ENCODE data around the gene EFHC1.

Gene EFHC1

DNA sequence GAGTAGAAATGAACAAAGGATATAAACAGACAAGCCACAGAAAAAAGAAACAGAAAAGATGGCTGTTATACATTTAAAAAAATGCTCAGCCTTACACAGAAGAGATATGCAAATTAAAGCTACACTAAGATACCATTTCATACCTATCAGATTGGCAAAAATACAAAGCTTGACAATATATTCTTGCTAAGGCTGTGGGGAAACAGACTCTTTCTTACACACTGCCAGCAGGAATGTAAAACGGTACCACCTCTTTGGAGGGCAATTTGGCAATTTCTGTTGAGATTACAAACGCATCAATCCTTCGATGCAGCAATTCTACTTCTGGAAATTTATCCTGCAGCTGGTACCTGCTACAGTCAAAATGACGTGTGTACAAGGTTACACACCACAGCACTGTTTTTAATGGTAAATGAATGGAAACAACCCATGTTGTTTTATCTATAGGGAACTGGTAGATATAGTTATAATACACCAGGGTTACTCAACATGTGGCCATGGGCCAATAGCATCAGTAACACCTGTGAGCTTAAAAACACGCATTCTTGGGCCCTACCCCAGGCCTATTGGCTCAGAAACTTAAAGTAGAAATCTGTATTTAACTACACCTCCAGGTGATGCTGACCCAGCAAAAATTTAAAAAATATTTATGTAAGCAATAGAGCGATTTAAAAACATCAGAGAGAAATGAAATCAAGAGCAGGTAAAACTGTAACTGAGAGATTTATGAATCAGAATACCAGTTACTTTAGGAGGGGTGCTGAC is 103.4 kb downstream of the EFHC1 start:
- peak; percentile 23 for DNase-seq

DNA sequence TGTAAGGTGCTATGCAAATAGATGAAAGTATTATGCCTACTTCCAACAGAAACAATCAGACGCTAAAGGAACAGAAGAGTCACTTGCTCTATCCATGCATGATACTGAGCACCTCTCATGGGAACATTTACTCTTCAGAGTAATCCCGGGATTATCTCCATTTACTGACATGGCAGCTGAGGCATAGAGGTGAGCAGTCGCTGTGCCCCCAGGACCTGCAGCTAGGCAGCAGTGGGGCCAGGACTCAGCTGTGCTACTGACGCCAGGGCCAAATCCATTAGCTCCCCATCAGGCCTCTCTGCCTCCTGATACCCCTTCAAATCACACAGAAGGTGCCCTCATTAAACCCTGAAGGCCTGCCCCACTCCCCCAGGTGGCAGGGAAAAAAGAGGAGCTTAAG is 104.8 kb downstream of the EFHC1 start:
- DNase-seq = no peak

DNA sequence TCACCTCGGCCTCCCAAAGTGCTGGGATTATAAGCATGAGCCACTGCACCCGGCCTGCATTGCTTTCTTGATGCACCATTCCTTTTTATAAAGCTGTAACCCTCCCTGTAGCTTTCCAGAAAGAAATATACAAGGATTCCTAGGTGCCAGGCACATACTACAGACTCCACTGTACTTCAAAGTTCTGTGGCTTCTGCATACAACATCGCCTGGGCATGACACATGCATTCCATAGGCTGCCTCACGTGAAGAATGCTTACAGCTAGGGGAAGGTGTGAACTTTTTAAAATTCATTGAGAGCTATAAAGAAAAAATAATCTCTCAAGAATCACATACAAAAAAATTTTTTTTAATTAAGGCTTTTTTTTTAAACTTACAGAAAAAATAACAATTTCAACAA is 106.5 kb downstream of the EFHC1 start:
- DNase-seq = no peak

DNA sequence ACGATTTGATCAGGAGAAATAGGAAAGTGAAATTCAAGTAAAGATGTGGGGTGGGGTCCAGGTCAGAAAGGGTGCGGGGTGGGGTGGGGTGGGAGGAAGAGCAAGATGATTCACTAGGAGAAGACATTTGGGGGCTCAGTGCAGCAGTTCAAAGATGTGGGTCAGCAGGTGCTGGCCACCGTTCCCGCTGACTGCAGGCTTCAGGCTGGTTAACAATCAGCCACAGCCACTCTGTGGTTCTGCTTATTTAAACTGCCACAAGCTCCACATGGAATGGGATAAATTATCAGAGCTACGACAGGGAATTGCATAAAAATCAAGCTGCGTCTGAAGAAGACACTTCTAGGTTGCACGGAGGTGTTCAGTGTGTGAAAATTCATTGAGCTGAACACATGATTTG is 107.3 kb downstream of the EFHC1 start:
- DNase-seq = no peak

DNA sequence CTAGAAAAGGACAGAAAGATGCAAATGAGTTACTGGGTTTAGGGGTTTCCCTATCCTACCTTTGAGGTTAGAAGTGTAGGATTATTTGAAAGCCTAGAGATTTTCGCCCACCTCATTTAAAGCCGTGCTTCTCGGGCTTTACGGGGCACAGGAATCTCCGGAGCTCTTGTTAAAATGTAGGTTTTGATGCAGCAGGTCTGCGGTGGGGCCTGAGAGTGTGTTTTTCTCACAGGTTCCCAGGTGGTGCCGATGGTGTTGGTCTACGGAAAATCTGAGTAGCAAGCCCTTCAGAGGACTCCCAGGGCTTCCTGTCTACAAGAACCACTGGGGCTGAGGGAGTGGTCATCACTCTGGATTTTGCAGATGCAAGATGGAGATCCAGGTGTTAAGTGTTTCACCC is 109.2 kb downstream of the EFHC1 start:
- DNase-seq = no peak

DNA sequence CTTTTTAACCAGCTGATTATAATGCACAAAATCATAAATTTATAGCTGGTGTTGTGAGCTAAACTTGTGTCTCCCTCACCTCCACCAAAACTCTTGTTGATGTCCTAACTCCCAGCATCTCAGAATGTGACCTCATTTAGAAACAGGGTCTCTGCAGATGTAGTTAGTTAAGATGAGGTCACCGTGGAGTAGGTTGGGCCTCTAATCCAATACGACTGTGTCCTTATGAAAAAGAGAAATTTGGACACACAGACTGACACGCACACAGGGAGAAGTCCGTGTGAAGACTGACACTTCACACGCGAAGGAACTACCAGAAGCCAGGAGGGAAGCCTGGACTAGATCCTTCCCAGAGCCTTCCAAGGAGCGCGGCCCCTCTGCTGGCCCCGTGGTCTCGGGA is 110.2 kb downstream of the EFHC1 start:
- DNase-seq = no peak

DNA sequence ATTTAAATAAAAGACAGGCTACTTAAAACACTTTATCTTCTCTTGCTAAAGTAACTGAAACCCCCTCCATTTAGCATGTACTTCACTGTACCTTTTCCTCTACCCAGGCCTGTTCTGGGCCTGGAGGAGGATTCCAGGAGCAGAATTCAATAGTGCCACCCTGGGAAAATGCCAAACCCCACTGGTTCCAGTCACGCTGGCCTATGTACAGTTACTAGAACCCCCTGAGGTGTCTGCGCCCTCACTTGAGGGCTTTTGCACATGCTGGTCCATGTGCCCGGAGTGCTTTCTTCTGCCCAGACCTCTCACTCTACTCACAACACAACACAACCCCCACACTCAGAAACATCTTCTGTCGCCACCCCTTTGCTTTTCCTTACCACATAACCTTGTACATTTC is 111.3 kb downstream of the EFHC1 start:
- no peak for DNase-seq

DNA sequence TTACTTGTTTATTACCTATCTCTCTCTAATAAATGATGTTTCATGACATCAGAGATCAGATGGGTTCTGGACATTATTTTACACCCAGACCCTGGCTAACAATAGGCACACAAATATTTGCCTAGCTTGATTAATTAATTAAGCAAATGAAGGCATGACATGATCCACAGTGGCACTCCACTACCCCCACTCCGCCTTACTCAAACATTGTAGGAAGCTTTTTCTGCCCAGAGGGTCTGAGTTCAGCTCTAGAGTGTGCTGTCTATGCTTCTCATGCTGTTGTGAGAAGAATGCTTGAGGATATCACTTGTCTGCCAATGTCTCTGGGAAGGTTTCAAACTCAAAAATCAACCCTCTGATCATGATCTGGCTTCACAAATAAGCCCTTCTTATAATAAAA is 111.7 kb downstream of the EFHC1 start:
- no peak for DNase-seq

DNA sequence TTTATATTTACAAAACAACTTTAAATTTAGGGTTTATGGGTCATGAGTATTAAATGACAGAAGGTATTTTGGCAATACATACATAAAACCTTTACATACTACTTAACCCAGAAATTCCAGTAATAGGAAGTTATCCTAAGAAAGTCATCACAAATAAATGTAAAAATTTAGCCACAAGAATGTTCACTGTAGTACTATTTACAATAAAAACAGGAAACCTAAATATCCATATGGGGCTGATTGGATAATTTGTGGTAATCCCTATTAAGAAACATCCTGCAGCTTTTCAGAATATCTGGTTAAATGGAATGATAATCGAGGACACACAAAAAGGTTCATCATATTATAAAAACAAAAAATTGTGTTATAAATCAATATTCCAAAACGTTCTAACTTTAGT is 112.3 kb downstream of the EFHC1 start:
- DNase-seq = no peak

DNA sequence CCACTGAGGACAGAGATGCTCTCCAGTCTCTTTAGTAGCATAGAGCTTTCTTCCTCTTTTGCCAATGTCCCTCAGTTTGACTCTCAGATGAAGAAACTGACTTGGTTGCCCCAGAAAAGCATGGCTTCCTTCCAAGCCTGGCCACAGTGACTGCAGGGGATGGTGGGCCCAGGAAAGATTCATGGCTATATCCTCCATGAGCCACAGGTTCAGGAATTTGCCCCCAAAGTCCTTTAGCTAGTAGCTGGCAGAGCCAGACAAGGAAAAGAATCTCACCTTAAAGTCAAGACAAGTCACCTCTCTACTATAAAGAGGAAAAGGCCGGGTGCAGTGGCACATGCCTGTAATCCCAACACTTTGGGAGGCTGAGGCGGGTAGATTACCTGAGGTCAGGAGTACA is 113.3 kb downstream of the EFHC1 start:
- no peak for DNase-seq

DNA sequence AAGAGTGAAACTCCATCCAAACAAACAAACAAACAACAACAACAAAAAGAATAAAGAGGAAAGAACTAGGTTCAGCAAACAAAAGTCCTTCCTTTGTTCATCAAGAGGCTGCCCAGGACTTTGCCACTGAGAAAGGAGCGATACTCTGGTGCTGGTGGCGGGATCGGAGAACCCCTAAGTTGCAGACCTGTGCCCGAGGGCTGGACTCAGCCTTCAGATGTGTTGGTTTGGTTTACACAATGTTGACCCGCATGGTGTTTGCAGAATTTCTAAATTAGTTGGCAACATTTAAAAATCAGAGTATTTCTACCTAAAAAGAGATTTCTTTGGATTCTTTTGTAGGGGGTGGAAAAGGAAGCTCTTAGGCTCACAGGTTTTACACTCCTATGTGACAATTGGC is 114.2 kb downstream of the EFHC1 start:
- no peak for DNase-seq

DNA sequence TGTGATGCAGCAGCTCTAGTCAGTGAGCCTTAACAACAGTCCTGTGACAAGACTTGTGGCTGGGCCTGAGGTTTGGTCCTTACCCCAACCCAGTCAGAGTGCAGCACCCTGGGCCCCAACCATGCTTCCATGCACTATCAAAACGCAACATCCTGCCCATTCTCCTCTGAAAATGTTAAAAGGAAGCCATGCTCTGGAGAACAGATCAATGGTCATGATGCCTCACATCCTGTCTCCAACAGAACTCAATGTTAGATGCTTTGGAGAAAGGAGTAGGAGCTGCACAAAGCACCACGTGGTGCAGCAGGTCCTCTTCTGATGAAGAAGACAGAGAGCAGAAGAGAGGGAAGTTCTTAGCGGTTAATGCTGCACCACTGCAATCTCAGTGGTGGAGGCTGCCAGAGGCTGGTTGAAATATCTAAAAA is 114.8 kb downstream of the EFHC1 start:
- no peak for DNase-seq

DNA sequence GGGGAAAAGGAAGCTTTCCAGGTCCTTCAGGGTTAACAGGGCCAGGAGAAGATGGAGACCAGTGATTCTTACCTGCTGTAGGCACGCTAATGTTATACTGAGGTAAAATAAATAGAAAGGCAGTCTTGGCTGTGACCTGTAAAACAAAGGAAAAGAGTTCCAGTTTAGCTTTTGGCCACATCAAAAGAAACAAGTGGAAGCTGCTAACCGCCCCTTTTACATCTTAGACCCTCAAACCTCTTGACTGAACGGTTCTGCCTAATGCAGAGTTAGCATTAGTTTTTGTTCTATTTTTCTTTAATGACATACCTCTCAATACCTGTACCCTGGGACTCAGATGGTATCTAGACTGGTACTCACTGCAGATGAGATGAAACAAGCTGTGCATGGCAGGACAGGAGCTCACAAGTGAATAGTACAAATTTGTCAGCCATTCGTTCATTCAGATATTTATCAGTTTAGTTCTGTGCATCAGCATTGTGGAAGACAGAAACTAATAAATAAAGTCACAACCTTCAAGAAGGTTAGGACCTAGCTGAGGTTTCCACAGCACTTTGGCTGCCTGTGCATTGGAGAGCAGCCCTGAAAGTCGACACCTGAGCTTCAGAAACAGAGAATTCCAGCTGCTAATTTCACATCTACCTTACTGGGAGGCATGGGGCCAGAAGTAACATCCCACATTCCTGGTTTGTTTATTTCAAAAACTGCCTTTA is 115.7 kb downstream of the EFHC1 start:
- no peak for DNase-seq

DNA sequence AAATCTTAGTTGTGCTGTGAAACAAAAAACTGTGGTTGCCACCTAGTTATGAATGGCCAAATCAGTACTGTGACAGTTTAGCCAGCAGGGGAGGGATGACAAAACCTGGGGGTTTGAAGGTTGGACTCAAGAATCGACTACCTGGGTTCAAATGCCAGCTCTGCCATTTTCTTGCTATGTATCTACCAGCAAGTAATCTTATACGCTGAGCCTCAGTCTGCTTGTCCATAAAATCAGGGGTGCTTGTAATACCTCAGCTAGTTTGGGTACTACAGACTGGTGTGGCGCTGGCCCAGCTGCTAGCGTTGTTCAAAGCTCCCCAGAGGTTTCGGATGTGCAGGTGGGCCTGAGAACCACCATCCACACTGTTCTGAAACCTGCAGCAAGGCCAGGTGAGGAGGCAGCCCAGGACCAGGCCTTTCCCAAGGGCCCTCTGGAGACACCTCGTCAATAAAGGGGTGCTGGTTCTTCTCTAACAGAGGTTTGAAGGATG is 116.3 kb downstream of the EFHC1 start:
- no peak for DNase-seq

DNA sequence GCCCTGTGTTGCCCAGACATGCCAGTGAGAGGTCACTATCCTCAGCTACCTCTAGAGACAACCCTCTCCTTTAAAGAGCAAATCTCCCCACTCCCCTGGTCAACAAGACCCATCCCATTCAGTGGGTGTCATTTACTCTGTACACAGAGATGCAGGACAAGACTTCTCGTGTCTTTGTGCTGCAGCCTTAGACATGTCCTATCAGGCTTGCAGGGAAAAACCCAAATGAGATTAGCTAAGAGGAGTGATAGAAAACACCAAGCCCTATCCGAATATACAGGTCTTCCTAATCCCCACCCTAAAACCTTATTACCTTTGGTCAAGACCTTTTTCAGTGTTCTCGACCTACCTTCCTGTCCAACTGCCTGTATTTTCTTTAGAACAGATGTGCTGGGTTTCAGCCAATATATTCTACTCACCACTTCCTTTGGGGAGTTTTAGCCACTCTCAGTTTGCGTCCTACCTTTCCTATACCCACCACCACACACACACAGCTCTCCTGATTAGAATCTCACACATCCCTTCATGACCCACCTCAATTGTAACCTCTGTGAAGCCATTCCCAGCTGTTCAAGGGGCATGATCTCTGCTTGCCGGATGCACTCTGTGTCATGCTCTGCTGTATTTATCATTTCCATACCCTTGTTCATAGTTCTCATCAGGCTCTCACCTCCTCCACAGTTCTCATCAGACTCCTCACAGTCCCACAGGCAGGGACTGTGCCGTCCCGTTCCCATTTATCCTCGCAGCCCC is 117.0 kb downstream of the EFHC1 start:
- DNase-seq = no peak

DNA sequence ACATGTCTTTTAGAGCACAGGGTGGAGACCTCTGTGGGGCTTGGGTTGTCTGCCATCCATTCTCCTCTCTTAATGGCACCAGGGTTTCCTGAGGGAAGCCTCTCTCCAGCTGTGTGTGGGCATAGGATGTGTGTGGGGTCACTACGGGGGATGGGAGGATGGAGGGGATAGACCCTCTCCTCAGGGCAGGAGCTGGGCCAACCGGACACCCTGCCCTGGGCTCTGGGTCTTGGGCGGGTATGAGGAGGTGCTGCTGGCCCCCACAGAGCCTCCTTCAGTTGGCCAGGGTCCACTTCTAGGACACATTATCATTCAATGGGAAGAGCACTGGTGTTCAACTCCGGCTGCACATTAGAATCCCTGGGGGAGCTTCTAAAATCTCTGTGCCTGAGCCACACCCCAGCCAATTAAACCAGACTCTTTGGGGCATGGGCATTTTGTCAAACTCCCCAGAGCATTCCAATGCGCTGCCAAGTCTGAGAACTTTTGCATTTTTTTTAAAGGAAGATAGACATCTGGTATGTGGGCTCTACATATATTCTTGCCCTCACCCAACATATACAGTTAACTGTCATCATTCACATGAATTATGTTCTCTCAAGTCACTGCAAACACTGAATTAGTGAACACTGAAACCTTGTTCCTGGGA is 118.2 kb downstream of the EFHC1 start:
- DNase-seq = no peak

DNA sequence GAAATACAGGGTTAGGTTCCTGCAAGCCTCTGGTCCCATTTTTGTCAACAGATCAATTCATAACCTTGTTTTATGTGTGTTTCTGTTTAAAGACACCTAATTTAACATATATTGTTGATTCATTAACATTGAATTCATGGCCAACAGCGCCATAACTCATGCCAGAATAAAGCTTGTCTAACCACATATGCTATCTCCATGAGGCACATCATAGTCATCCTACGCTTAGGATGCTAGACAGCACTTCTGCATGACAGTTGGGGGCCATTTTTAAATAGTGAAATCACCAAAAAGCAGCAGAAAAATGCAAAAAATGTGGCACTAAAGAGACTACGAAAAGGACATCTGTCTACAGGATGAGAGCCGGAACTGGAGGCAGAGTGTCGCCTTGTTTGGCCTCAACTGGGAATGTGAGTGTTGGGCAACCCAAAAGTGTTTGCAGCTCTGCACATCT is 118.8 kb downstream of the EFHC1 start:
- no peak for DNase-seq

DNA sequence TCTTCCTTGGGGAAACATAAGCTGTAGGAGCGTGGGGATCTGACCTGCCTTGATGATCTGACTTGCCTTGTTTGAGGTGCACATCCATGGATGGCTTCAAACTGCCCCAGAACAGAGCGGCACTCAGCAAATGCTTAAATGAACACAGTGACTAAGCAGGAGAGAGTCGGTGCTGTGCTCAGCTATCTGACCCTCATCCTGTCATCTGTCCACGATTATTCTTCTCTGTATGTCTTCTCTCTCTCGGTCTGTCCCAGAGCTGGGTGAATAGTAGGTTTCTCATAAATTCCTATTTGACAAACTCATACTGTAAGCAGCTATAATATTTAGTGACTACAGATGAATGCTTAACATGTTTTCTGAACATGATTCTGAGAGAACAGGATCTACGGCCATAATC is 119.5 kb downstream of the EFHC1 start:
- DNase-seq = no peak

DNA sequence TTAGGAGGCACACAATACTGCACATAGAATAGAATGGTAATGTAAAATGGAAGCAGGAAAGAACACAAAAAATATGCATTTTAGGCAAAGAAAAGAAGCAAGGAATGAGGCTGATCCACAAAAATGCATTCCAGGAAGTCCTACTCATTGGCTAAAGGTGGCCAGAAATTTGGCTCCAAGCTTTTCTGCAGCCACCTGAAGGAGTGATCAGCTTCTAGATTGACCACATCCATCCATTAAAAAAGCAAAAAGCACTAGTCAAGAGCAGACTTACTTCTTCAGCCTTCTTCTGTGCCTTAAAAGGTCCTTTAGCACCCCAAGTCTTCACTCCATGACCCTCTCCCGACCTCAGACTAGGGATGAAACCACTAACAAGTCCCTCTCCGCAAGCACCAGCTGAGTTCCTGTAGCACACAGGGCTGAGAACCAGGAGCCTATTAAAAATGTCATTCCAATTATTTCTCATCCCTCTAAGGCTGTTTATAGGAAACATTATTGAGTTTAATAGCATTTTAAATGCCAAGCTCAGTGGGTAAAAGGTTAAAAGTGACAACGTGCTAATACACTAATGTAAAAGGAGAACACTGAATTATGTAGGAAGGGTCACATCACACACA is 120.3 kb downstream of the EFHC1 start:
- DNase-seq = no peak

DNA sequence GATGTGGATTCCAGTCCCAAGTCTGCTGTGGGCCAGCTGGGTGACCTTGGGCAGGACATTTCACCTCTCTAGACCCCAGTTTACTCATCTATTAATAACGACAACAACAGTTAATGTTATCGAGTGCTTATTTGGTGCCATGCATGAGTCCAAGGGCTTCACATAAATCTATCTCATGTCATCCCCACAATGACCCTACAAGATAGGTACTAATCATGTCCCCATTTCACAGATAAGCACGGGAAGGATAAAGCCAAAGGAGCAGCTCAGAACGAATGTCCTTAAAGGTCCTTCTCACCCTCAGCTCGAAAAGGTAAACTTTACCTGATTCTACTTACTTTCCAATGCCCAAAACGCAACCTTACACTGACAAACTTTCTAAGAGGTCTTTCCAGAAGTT is 121.0 kb downstream of the EFHC1 start:
- no peak for DNase-seq

DNA sequence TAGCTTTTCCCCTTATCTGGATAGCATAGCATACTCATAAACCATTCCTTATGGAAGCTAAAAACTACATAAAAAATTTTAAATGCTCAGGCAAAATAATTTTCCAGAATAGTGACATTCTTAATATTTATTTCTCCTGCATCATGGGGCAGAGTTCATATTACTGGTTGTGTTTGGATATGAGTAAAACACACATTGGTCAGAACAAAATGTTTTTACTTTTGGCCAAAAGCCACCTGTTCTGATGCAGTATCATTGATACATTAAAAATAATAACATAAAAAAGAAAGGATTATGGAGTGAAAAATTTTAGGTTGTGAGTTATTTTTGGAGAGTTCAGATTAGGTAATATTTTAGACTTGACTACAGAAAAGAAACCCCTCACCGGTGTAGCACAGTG is 123.1 kb downstream of the EFHC1 start:
- no peak for DNase-seq

DNA sequence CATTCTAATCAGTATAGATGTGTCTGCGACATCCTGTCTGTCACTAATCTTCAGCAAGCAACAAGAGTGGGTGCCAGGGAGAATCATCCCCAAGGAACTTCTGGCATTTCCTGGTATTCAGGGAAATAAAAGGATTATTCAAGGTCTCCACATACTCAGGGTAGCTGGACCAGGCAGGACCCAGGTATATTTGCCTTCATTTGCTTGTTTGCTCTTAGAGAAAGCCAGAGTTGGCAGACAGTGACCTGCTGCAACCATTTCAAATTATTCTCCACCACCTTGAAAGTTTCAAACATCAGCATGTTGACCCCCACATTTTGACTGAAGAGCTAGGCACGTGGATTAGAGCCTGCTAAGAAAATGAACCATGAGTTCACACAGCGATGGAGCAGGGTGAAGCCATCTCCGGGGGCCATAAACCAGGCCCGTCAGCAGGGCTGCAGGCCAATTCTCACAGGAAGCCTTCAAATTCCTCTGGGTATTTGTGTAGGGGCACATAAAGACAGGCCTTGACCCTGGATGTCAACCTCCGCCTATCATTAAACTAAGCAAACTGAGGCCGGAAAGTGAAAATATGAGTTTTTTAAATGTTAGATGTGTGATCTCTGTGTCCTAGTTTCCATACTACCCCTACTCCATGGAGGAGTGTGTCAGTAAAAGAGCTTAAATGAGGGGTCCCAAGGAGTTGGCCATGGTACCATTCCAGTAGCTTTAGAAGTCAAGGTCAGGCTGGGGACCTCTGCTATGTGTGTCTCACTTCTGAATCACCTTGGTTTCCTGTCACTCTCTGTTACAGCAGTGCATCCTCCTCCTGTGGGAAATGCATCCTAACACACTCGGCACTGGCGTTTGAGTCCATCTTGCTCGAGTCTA is 123.8 kb downstream of the EFHC1 start:
- DNase-seq = no peak
